SJCRH30 (cell line): ENCODE measurements around the gene SPAG6. TPM values are rescaled to one million over a fixed set of nuclear protein-coding genes. Genes with fewer than 3 reads are reported as not detected.
"Not testable (repeated sequence)": the region's sequence is repeated elsewhere in the genome, so short reads cannot be mapped to it uniquely, and the experiment has no call there.

ENCODE experiments used
- DNase-seq, 2 experiments: peaks; one replicate each; pipeline ENCODE4 v3.0.0-alpha.2; 2015 to 2020
- H3K27ac ChIP-seq: fragments of 250-450 bp; sonication (Bioruptor Pico); 2 replicates; pipeline ENCODE4 v1.5.1; 2020; ENCODE audit warnings: mild to moderate bottlenecking, moderate library complexity
- H3K27me3 ChIP-seq: fragments of 250-450 bp; sonication (Bioruptor Pico); 2 replicates; pipeline ENCODE4 v1.5.1; 2020; ENCODE audit warnings: mild to moderate bottlenecking, moderate library complexity
- H3K36me3 ChIP-seq: fragments of 250-450 bp; sonication (Bioruptor Pico); 2 replicates; pipeline ENCODE4 v1.5.1; 2020; ENCODE audit warnings: mild to moderate bottlenecking, moderate library complexity
- H3K4me1 ChIP-seq: fragments of 250-450 bp; sonication (Bioruptor Pico); 2 replicates; pipeline ENCODE4 v1.5.1; 2020; ENCODE audit warnings: mild to moderate bottlenecking, moderate library complexity
- H3K4me3 ChIP-seq: fragments of 250-450 bp; sonication (Bioruptor Pico); 2 replicates; pipeline ENCODE4 v1.5.1; 2020; ENCODE audit warnings: mild to moderate bottlenecking, moderate library complexity
- H3K9me3 ChIP-seq: fragments of 250-450 bp; sonication (Bioruptor Pico); replicated peaks from 2 replicates; pipeline ENCODE4 v1.5.1; 2020; ENCODE audit warnings: mild to moderate bottlenecking, moderate library complexity
- total RNA-seq: library from RNA; depleted of rRNA; stranded (reverse); fragments of >200 nt; shearing (Covaris generic); gene quantifications from 2 replicates; pipeline ENCODE4 v1.2.3, GENCODE V29; 2014

Gene SPAG6
- total RNA-seq, 1 experiment from 2014 or later: 1.3 TPM

DNA sequence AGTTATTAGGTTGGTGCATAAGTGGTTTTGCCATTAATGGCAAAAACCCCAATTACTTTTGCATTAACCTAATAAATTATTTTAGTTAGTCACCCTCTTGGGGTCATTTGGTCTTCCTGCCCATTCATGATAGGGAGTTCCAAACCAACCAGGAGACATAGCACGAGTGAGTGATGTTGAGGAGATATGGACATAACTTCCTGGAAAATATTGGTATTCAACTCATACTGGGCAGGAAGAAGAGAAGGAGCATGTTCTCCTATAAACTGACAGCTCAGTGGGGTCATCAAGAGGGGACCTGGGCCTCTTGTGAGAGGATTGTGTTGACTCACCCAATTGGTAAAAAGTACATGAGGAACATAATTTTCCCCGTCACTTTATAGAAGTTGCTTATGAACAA lies 23.7 kb downstream of the SPAG6 start:
- Histone ChIP-seq H3K4me1 (no peaks in the 10 kb centered on the region), H3K36me3 (no peaks in the 10 kb centered on the region), H3K9me3 (no peaks in the 10 kb centered on the region), H3K27ac (no peak overlapping the region), H3K27me3 (no peaks in the 10 kb centered on the region; the same call in 1 of the 2 replicates), H3K4me3 (no peak overlapping the region)
- no peak for DNase-seq

DNA sequence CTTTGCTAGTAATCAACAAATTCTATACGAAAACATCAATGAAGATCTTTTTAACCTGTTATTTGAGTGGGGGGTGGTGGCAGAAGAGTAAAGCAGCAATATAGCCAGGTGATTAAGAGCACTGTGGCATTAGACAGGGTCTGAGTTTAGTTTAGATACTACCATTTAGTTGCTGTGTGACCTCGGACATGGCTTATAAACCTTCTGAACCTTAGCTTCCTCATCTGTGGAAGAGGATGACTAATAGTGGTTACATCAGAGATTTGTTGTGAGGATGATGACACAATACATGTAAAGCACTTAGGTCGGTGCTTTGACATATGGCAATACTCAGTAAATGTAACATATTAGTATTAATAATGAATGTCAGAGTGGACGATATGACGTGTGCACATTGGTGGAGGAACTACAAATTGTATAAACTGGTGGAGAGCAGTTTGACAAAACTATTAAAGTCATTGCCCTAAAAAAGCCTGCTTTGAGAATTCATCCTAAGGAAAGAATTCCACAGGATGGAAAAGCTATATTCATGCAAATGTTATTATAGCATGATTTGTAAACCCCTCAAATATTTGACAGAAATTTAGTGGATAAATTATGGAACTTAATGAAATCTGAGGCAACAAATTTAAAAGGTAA lies 24.3 kb downstream of the SPAG6 start:
- no peaks in the 10 kb centered on the region for H3K9me3 ChIP-seq
- no peaks in the 10 kb centered on the region; the same call in 1 of the 2 replicates for H3K27me3 ChIP-seq
- no peaks in the 10 kb centered on the region for H3K36me3 ChIP-seq
- no peaks in the 10 kb centered on the region for H3K4me1 ChIP-seq
- H3K27ac ChIP-seq: no peak overlapping the region
- no peak overlapping the region for H3K4me3 ChIP-seq
- DNase-seq: no peak

DNA sequence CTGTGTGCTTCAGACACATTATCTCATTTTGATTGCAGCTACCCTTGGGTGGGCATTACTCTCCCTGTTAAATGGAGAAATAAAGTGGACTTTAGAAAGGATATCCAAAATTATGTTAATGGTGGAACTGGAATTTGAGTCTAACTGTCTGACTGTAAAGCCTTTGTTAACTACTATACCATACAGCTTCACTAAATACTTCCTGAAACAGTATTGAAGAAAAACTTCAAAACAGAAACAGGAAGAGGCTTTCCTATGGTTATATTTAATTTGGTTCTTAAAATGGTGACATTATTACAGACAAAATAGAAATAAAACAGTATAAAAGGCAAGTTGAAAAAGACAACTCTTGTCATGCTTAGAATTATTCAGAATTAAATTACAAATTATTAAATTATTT lies 25.0 kb downstream of the SPAG6 start:
- no peaks in the 10 kb centered on the region; the same call in 1 of the 2 replicates for H3K27me3 ChIP-seq
- no peak overlapping the region for H3K27ac ChIP-seq
- no peak overlapping the region for H3K4me3 ChIP-seq
- H3K36me3 ChIP-seq: no peaks in the 10 kb centered on the region
- H3K9me3 ChIP-seq: no peaks in the 10 kb centered on the region
- DNase-seq: no peak
- H3K4me1 ChIP-seq: no peaks in the 10 kb centered on the region

DNA sequence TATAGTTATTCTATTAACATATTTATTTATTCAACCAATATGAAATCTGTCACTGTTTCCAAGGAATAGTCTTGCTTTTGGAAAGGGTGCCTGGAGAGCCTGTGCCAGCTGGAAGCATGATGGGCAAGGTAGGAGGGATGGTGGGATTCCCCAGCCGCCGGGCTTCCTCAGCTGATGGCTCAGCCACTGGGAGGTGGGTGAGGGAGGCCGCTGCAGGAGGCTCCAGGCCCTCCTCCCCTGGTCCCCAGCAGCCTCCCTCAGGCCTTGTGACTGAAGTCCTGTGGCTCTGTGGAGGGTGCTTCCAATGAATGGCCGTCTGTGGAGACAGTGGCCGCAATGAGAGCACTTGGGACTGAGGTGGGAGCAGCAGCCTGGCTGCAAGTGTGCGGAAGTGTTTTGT lies 27.0 kb downstream of the SPAG6 start:
- Histone ChIP-seq H3K27ac (no peak overlapping the region), H3K27me3 (no peaks in the 10 kb centered on the region; the same call in 1 of the 2 replicates), H3K4me1 (no peaks in the 10 kb centered on the region), H3K4me3 (no peak overlapping the region), H3K36me3 (no peaks in the 10 kb centered on the region), H3K9me3 (no peaks in the 10 kb centered on the region)
- DNase-seq: no peak

DNA sequence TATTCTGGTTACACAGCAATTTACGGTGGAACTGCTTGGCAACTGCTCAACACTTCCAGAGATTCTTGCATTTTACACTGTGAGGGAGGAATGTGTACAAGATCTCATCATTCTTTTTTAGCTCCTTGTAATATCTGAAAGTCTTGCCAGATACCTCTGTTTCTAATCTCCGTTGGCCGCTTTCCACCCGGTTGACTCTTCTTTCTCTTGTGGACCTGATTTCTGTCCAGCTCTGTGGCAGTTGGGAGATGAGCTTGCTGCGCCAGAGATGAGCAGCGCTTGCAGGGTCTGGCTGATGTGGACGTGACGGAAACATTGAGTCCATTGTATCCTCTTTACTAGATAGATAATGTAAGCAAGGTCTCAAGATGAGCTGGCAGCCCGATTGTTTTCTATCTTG lies 27.6 kb downstream of the SPAG6 start:
- Histone ChIP-seq H3K4me3 (no peak overlapping the region), H3K36me3 (no peaks in the 10 kb centered on the region), H3K27ac (no peak overlapping the region), H3K9me3 (no peaks in the 10 kb centered on the region), H3K27me3 (no peaks in the 10 kb centered on the region; the same call in 1 of the 2 replicates), H3K4me1 (no peaks in the 10 kb centered on the region)
- no peak for DNase-seq

DNA sequence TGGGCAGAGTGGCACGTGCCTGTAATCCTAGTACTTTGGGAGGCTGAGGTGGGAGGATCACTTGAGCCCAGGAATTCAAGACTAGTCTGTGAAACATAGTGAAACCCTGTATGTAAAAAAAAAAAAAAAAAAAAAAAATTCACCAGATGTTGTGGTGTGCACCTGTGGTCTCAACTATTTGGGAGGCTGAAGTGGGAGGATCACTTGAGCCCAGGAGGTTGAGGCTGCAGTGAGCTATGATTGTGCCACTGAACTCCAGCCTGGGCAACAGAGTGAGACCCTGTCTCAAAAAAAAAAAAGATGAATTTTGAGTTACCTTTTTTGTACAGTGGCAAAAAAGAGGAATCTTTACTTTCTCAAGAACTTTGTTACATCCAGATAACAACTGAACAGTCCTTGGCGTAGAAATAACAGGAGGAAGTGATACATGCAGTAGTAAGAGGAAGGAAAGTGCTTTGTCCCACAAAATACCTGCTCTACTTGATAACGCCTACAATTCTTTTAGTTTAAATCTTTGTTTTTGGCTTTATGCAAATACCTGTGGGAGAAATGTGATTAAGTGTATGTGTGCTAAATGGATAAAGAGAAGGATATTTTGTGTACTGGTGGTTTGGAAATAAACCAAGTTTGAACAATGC lies 29.3 kb downstream of the SPAG6 start:
- Histone ChIP-seq H3K4me3 (no peak overlapping the region), H3K4me1 (no peaks in the 10 kb centered on the region), H3K36me3 (no peaks in the 10 kb centered on the region), H3K9me3 (no peaks in the 10 kb centered on the region), H3K27ac (no peak overlapping the region), H3K27me3 (no peaks in the 10 kb centered on the region; the same call in 1 of the 2 replicates)
- DNase-seq: no peak

DNA sequence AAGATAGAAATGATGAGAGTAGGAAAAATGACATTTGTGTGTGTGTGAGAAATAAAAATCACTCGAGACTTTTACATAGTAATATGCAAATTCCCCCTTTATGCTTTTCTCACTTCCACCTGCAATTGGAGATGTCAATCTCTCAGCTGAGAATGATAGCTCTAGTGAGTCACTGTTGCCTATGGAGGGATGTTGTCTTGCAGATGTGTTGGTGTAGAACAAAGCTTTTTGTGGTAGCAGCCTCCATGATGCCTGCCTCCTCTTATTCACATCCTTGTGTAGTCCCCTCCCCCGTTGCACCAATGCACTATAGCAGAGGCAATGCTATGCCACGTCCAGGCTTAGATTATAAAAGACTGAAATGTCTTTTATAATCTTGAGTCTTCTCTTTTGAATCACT lies 33.8 kb downstream of the SPAG6 start:
- H3K27me3 ChIP-seq: no peaks in the 10 kb centered on the region
- no peaks in the 10 kb centered on the region for H3K4me1 ChIP-seq
- DNase-seq: no peak
- H3K27ac ChIP-seq: no peak overlapping the region
- no peaks in the 10 kb centered on the region for H3K36me3 ChIP-seq
- no peaks in the 10 kb centered on the region for H3K9me3 ChIP-seq
- H3K4me3 ChIP-seq: no peak overlapping the region

DNA sequence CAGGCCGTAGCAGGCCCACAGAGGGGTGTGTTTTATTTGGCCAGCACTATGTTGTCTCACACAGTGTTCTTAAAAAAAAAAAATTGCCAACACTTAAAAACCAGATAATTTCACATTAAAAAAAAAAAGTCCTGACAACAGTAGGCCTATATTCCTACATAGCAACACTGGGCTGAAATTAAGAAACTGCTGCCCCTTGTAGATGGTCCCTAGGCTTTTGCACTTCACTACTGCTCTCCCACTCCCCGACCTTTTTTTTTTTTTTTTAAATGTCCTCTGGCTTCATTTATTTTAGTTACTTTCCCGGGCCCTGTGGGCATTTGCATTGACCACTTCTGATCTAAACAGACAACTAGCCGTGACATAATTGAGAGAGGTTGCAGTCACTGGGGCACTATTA lies 36.0 kb downstream of the SPAG6 start:
- no peak overlapping the region for H3K4me3 ChIP-seq
- no peak overlapping the region for H3K27ac ChIP-seq
- no peaks in the 10 kb centered on the region for H3K9me3 ChIP-seq
- no peaks in the 10 kb centered on the region for H3K4me1 ChIP-seq
- H3K36me3 ChIP-seq: no peaks in the 10 kb centered on the region
- DNase-seq: no peak
- no peaks in the 10 kb centered on the region for H3K27me3 ChIP-seq

DNA sequence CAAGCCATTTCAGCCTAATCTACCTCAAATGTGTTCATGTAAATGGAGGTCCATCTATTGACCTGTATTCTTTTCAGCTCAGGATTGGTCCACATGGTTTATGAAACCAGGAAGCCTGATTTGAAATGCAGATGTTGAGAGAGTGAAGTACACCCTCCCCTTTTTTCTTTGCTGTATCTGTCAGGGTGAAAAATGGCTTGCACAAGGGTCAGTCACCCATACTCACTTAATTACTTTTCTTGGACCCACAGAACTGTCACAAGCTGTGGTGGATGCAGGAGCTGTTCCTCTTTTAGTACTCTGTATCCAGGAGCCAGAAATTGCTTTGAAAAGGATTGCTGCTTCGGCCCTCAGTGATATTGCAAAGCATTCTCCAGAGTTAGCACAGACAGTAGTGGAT lies 41.2 kb downstream of the SPAG6 start:
- no peak for DNase-seq
- H3K27ac ChIP-seq: no peak overlapping the region
- H3K4me1 ChIP-seq: peaks cover 4% of the 10 kb centered on the region
- no peaks in the 10 kb centered on the region; the same call in 1 of the 2 replicates for H3K36me3 ChIP-seq
- H3K9me3 ChIP-seq: 0 out of 2 replicates have a peak, but pooled peaks cover 2% of the 10 kb centered on the region
- H3K4me3 ChIP-seq: no peak overlapping the region
- no peaks in the 10 kb centered on the region for H3K27me3 ChIP-seq

DNA sequence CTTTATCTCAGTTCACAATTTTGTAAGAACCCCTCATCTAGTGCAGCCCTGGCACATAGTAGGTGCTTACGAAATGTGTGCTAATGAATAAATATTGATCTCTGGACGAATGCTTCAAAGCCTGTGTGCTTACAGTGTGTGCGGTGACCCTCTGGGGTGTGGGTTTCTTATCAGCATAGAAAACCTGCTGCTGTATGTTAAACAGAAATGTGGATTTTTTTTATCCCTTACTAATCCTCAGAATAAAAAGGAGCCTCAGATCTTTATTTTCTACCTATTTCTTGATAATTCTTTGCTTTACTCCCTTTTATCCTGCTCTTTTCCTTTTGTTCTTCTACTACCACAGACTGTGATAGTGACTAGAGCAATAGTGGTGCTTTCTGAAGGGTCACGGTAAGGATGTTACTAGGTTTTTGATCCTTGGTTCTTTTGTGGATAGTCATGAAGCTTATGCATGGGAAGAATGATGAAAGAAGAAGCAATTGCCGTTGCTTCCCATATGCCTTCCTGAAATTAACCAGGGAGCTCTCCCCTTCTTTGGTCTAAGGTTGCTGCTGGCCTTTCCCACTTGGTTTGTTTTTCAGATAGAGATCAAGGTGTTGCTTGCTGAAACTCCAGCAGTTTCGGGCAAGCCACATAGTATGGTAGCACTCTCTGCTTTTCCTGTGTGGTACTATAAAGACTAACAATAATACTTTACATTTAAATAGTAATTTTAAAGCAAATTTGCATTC lies 44.7 kb downstream of the SPAG6 start:
- DNase-seq: no peak
- peaks cover 10% of the 10 kb centered on the region for H3K4me1 ChIP-seq

DNA sequence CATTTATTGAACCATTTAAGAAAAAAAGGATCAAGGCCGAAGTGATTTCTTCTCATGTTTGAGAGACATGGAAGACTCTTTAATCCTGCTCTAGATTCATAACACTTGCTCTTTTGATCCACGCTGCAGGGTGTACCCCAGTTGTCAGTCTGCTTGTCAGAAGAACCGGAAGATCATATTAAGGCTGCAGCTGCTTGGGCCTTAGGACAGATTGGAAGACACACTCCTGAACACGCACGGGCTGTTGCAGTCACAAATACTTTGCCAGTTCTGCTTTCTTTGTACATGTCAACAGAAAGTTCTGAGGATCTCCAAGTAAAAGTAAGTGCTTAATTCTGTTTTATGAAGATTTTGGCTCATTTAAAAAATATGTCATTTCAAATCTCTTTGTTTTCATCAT lies 46.3 kb downstream of the SPAG6 start:
- peak overlapping the region; percentile 24; the same call in 1 of the 2 replicates for H3K4me3 ChIP-seq
- DNase-seq: peak; percentile 40 to 66

More for the DNA sequence above, 44.7 kb downstream of the SPAG6 start:
- H3K27me3 ChIP-seq: no peaks in the 10 kb centered on the region; the same call in 1 of the 2 replicates
- H3K4me3 ChIP-seq: no peak overlapping the region
- no peaks in the 10 kb centered on the region; the same call in 1 of the 2 replicates for H3K36me3 ChIP-seq
- no peak overlapping the region for H3K27ac ChIP-seq
- H3K9me3 ChIP-seq: 0 out of 2 replicates have a peak, but pooled peaks cover 2% of the 10 kb centered on the region

DNA sequence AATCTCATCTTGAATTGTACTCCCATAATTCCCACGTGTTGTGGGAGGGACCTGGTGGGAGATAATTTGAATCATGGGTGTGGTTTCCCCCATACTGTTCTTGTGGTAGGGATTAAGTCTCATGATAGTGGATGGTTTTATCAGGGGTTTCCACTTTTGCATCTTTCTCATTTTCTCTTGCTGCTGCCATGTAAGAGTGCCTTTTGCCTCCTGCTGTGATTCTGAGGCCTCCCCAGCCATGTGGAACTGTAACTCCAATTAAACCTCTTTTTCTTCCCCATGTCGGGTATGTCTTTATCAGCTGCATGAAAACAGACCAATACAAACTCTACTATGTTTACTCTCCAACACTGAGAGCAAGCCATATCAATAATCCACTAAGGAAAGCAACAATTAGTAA lies 50.9 kb downstream of the SPAG6 start:
- not testable (repeated sequence) for H3K4me3 ChIP-seq, H3K4me1 ChIP-seq, H3K27me3 ChIP-seq, DNase-seq, H3K36me3 ChIP-seq, H3K9me3 ChIP-seq, H3K27ac ChIP-seq

More for the DNA sequence above, 46.3 kb downstream of the SPAG6 start:
- Histone ChIP-seq H3K27ac (0 out of 2 replicates have a peak overlapping the region, but pooled peaks have one; percentile 15), H3K27me3 (no peaks in the 10 kb centered on the region; the same call in 1 of the 2 replicates), H3K9me3 (0 out of 2 replicates have a peak, but pooled peaks cover 2% of the 10 kb centered on the region), H3K36me3 (no peaks in the 10 kb centered on the region; the same call in 1 of the 2 replicates), H3K4me1 (peaks cover 10% of the 10 kb centered on the region)

DNA sequence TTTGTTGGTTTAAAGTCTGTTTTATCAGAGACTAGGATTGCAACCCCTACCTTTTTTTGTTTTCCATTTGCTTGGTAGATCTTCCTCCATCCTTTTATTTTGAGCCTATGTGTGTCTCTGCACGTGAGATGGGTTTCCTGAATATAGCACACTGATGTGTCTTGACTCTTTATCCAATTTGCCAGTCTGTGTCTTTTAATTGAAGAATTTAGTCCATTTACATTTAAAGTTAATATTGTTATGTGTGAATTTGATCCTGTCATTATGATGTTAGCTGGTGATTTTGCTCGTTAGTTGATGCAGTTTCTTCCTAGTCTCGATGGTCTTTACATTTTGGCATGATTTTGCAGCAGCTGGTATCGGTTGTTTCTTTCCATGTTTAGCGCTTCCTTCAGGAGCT lies 61.6 kb downstream of the SPAG6 start:
- H3K9me3 ChIP-seq, DNase-seq: not testable (repeated sequence)

DNA sequence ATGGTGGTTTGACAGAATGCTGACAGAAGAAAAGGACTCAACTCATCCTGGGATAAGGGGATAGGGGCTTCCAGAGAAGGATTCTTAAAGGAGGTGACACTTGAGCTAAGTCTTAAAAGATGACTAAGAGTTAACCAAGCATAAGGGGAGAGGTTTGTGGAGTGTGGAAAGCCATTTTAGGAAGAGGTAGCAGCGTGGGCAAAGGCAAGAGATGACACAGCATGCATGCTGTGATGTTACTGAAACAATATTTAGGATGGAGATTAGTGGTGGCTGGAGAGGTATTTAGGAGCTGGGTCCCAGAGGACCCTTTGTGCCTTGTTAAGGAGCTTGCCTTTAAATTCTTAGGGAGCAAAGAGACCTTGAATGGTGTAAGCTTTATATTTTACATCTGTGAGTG lies 65.1 kb downstream of the SPAG6 start:
- no peaks in the 10 kb centered on the region for H3K36me3 ChIP-seq
- H3K4me3 ChIP-seq: no peak overlapping the region
- H3K4me1 ChIP-seq: no peaks in the 10 kb centered on the region
- no peak overlapping the region for H3K27ac ChIP-seq
- no peaks in the 10 kb centered on the region for H3K27me3 ChIP-seq
- 0 out of 2 replicates have a peak, but pooled peaks cover 4% of the 10 kb centered on the region for H3K9me3 ChIP-seq
- DNase-seq: no peak

More for the DNA sequence above, 61.6 kb downstream of the SPAG6 start:
- not testable (repeated sequence) for H3K27ac ChIP-seq, H3K4me3 ChIP-seq, H3K27me3 ChIP-seq, H3K36me3 ChIP-seq, H3K4me1 ChIP-seq

DNA sequence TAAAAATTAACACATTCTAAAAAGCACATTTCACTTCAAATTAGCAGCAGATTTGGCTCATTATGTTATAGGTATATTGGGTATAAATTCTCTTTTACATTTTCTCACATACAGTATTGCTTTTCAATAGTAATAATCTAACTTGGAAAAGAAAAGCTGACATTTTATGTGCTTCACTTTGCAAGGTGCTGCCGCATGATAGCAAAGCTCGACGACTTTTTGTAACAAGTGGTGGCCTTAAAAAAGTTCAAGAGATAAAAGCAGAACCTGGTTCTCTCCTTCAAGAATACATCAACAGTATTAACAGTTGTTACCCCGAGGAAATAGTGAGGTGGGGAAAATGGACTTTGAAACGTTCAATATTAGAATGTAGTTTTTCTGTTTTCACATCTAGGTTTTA lies 65.5 kb downstream of the SPAG6 start:
- H3K4me3 ChIP-seq: no peak overlapping the region
- 0 out of 2 replicates have a peak, but pooled peaks cover 4% of the 10 kb centered on the region for H3K9me3 ChIP-seq
- H3K4me1 ChIP-seq: no peaks in the 10 kb centered on the region
- DNase-seq: no peak
- no peak overlapping the region for H3K27ac ChIP-seq
- no peaks in the 10 kb centered on the region for H3K27me3 ChIP-seq
- H3K36me3 ChIP-seq: no peaks in the 10 kb centered on the region
